Spleen (tissue), 7 donors: ENCODE data around the gene DOCK6.

Source experiments
- POLR2A ChIP-seq, 3 donors: fragments of 450-650 bp; IDR thresholded peaks; one replicate each; pipeline ENCODE4 v1.5.1; 2017; ENCODE audit warnings: antibody characterized with exemption in 3 of 3, mild to moderate bottlenecking in 1 of 3
- POLR2AphosphoS5 ChIP-seq, 3 donors: sonication (generic); formaldehyde crosslinking; IDR thresholded peaks; one replicate each; pipeline ENCODE4 v1.5.1; 2017; ENCODE audit warnings: antibody characterized with exemption in 3 of 3
- TF ChIP-seq, protein P1 (sequence below), 11 experiments: fragments of 200-600 bp in 7 of 11; fragments of 450-650 bp in 4 of 11; sonication (generic) in 4 of 11; IDR thresholded peaks in 8 of 11; conservative IDR thresholded peaks in 3 of 11; 1 replicate in 7 of 11; 2 replicates in 4 of 11; pipeline versions ENCODE4 v1.4.0 to v1.8.0; 2016 to 2021; ENCODE audit warnings: antibody characterized with exemption in 11 of 11, inconsistent platforms in 4 of 11, mild to moderate bottlenecking in 1 of 11
- donor health status: DM: no; HTN: no; CAD: no; lungs with moderate emphysema.
- donor health status: DM: no; HTN: no; CAD: no.
- donor health status: DM: no; HTN: no; CAD: no.

- TF ChIP-seq, protein P1, sequence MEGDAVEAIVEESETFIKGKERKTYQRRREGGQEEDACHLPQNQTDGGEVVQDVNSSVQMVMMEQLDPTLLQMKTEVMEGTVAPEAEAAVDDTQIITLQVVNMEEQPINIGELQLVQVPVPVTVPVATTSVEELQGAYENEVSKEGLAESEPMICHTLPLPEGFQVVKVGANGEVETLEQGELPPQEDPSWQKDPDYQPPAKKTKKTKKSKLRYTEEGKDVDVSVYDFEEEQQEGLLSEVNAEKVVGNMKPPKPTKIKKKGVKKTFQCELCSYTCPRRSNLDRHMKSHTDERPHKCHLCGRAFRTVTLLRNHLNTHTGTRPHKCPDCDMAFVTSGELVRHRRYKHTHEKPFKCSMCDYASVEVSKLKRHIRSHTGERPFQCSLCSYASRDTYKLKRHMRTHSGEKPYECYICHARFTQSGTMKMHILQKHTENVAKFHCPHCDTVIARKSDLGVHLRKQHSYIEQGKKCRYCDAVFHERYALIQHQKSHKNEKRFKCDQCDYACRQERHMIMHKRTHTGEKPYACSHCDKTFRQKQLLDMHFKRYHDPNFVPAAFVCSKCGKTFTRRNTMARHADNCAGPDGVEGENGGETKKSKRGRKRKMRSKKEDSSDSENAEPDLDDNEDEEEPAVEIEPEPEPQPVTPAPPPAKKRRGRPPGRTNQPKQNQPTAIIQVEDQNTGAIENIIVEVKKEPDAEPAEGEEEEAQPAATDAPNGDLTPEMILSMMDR (IDR thresholded peaks at IDR 0.05 in 8 of 11, conservative IDR thresholded peaks at IDR 0.05 in 3 of 11): no peak
- TF ChIP-seq POLR2A (IDR thresholded peaks at IDR 0.05): no peak
- no peak for TF ChIP-seq POLR2AphosphoS5 (IDR thresholded peaks at IDR 0.05)
These were observed 18.5 kb downstream of the DOCK6 start for GRCh38 chr19:11243798-11244169.
